ENCODE data around the gene ZNF691.

DNA sequence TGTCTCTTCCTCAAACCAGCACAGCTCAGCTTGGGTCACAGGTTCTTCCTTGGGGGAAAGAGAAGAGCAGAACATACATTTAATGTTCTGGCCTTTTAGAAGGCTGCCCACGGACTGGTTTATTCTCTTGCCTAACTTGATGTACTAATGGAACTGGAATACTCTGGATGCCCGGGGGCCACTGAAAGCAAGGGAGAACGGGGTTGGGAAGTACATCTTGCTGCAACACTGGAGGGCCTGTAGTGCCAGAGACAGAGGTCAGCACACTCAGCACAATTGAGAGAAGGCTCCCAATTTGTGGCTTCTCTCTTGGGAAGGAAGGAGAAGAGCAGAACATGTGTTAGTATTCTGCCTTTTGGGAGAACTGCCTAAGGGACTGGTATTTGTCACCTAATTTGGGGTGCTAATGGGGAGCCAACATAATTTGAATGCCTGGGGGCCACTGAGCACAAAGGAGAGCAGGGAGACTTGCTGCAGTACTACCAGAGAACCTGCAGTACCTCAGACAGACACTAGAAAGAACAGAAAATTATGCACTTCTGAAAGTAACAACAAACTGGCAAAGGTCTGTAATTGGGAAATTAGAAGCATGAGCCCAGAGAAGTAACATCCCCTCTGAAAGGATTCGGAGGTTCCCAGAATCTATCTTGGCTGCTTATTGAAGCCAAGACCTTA lies 14.1 kb downstream of the ZNF691 start:
- no peak for TF ChIP-seq POLR2A (IDR thresholded peaks at IDR 0.05)
- no peak for TF ChIP-seq CTCF (IDR thresholded peaks at IDR 0.05)
